Neural progenitor cell (in vitro differentiated cells): ENCODE results near the gene GALNT18. TPM values are rescaled to one million over a fixed set of nuclear protein-coding genes. Genes with fewer than 3 reads are reported as not detected.

Experiments used
- DNase-seq: peaks from one replicate; pipeline ENCODE4 v3.0.0-alpha.2; 2016; ENCODE audit warnings: low spot score
- H2AFZ ChIP-seq: fragments of 200-600 bp; sonication (generic); replicated peaks from 2 replicates; pipeline ENCODE4 v1.6.1; 2016; ENCODE audit warnings: antibody characterized with exemption
- H3F3A ChIP-seq: fragments of 200-600 bp; sonication (generic); 2 replicates; pipeline ENCODE4 v1.6.1; 2016; ENCODE audit warnings: antibody characterized with exemption, low read depth
- H3K27ac ChIP-seq: fragments of 200-600 bp; sonication (generic); 2 replicates; pipeline ENCODE4 v1.5.1; 2016; ENCODE audit warnings: mild to moderate bottlenecking
- H3K27me3 ChIP-seq: fragments of 200-600 bp; sonication (generic); 2 replicates; pipeline ENCODE4 v1.6.1; 2016; ENCODE audit warnings: mild to moderate bottlenecking, moderate library complexity
- H3K36me3 ChIP-seq: fragments of 200-600 bp; sonication (generic); 2 replicates; pipeline ENCODE4 v1.5.1; 2016
- H3K4me1 ChIP-seq: fragments of 200-600 bp; sonication (generic); 2 replicates; pipeline ENCODE4 v1.6.1; 2016; ENCODE audit warnings: mixed run types
- H3K4me2 ChIP-seq: fragments of 200-600 bp; sonication (generic); 2 replicates; pipeline ENCODE4 v1.6.1; 2016
- H3K4me3 ChIP-seq: fragments of 200-600 bp; sonication (generic); 2 replicates; pipeline ENCODE4 v1.5.1; 2016
- H3K79me2 ChIP-seq: fragments of 200-600 bp; sonication (generic); 2 replicates; pipeline ENCODE4 v1.6.1; 2016; ENCODE audit warnings: low read depth
- H3K9ac ChIP-seq: fragments of 200-600 bp; sonication (generic); 2 replicates; pipeline ENCODE4 v1.6.1; 2016
- H3K9me3 ChIP-seq: fragments of 200-600 bp; sonication (generic); 2 replicates; pipeline ENCODE4 v1.5.1; 2016; ENCODE audit warnings: low read depth
- H4K20me1 ChIP-seq: fragments of 200-600 bp; sonication (generic); 2 replicates; pipeline ENCODE4 v1.6.1; 2016; ENCODE audit warnings: low read depth
- H3K27ac Mint-ChIP-seq: 3 replicates; pipeline ENCODE4 v1.8.0; 2021; ENCODE audit warnings: mixed read lengths
- H3K27me3 Mint-ChIP-seq: 2 replicates; pipeline ENCODE4 v1.8.0; 2022; ENCODE audit warnings: low read depth, mild to moderate bottlenecking, inconsistent platforms, moderate library complexity, mixed read lengths; ENCODE audit not compliant: insufficient read depth
- H3K36me3 Mint-ChIP-seq: 3 replicates; pipeline ENCODE4 v1.8.0; 2021; ENCODE audit warnings: mixed read lengths
- H3K4me1 Mint-ChIP-seq: 3 replicates; pipeline ENCODE4 v1.8.0; 2021; ENCODE audit warnings: mixed read lengths
- H3K4me3 Mint-ChIP-seq: 3 replicates; pipeline ENCODE4 v1.8.0; 2021; ENCODE audit warnings: mild to moderate bottlenecking, moderate library complexity, mixed read lengths
- H3K9me3 Mint-ChIP-seq: 3 replicates; pipeline ENCODE4 v1.8.0; 2020; ENCODE audit warnings: mixed read lengths
- EZH2 ChIP-seq: fragments of 200-600 bp; sonication (generic); IDR thresholded peaks from 2 replicates; pipeline ENCODE4 v1.6.1; 2017; ENCODE audit warnings: antibody characterized with exemption, mild to moderate bottlenecking, moderate library complexity
- EZH2phosphoT487 ChIP-seq: fragments of 200-600 bp; sonication (generic); IDR thresholded peaks from 2 replicates; pipeline ENCODE4 v1.6.1; 2017; ENCODE audit warnings: antibody characterized with exemption
- total RNA-seq: library from RNA; depleted of rRNA; stranded (reverse); fragments of >200 nt; gene quantifications from 2 replicates; pipeline ENCODE4 v1.2.3, GENCODE V29; 2015; ENCODE audit warnings: low replicate concordance
- TF ChIP-seq, protein P1 (sequence below): fragments of 200-600 bp; sonication (generic); IDR thresholded peaks from 2 replicates; pipeline ENCODE4 v1.5.1; 2017; ENCODE audit warnings: antibody characterized with exemption, mild to moderate bottlenecking

The GALNT18 gene
- total RNA-seq, 1 donor from 2014 or later = 2.4 TPM

DNA sequence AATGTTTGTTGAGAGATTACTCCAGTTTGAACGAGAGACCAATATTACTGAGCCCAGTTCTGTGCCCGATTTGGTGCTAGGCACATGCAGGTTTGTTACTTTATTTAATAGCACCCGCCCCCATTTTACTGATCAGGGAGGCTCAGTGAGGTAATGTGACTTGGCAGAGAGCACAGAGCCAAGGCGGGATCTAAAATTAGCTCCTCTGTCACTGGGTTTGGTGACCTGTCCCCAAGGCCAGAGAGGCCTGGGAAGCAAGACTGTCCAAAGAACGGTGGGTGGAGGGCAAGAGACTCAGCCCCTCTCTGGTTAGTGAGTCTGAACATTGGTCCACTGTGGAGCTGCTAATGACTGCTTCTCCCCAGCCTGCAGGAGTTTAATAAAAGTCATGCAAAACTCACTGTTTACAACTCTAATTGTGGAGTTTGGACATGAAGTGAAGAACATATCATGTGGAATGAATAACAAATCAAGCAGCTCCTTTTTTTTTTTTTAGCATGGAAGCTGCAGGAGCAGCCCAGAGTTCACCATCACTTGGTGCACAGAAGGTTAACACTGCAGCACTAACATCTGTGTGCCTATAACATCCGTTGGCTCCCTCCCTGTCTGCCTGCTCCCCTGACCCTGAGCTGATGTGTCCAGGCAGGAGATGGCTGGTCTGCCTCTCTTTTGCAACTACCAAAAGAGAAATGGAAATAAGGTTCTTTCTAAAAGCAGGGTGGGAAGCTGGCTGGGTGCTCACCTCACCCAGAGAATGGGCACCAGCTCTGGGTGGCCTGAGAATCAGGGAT lies 307.7 kb downstream of the GALNT18 start:
- peaks cover 4% of the 10 kb centered on the region for H3K27me3 Mint-ChIP-seq
- H3K4me2 ChIP-seq = no peak overlapping the region
- no peaks in the 10 kb centered on the region for H3K27me3 ChIP-seq
- no peak overlapping the region for H3K4me3 ChIP-seq
- H3K79me2 ChIP-seq = no peaks in the 10 kb centered on the region
- no peak for DNase-seq
- no peak overlapping the region for H3K27ac ChIP-seq
- no peak overlapping the region for H3K9ac ChIP-seq
- no peaks in the 10 kb centered on the region for H3K9me3 ChIP-seq
- no peak overlapping the region for H2AFZ ChIP-seq
- H3F3A ChIP-seq = no peaks in the 10 kb centered on the region
- H4K20me1 ChIP-seq = no peaks in the 10 kb centered on the region
- no peak overlapping the region for H3K27ac Mint-ChIP-seq
- H3K9me3 Mint-ChIP-seq = no peaks in the 10 kb centered on the region
- no peak for TF ChIP-seq EZH2
- no peak for TF ChIP-seq EZH2phosphoT487
- TF ChIP-seq, protein P1, sequence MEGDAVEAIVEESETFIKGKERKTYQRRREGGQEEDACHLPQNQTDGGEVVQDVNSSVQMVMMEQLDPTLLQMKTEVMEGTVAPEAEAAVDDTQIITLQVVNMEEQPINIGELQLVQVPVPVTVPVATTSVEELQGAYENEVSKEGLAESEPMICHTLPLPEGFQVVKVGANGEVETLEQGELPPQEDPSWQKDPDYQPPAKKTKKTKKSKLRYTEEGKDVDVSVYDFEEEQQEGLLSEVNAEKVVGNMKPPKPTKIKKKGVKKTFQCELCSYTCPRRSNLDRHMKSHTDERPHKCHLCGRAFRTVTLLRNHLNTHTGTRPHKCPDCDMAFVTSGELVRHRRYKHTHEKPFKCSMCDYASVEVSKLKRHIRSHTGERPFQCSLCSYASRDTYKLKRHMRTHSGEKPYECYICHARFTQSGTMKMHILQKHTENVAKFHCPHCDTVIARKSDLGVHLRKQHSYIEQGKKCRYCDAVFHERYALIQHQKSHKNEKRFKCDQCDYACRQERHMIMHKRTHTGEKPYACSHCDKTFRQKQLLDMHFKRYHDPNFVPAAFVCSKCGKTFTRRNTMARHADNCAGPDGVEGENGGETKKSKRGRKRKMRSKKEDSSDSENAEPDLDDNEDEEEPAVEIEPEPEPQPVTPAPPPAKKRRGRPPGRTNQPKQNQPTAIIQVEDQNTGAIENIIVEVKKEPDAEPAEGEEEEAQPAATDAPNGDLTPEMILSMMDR = no peak
- H3K36me3 ChIP-seq = no peaks in the 10 kb centered on the region
- peaks cover 8% of the 10 kb centered on the region for H3K4me1 Mint-ChIP-seq
- no peaks in the 10 kb centered on the region for H3K4me1 ChIP-seq
- H3K4me3 Mint-ChIP-seq = no peak overlapping the region
- H3K36me3 Mint-ChIP-seq = no peaks in the 10 kb centered on the region

DNA sequence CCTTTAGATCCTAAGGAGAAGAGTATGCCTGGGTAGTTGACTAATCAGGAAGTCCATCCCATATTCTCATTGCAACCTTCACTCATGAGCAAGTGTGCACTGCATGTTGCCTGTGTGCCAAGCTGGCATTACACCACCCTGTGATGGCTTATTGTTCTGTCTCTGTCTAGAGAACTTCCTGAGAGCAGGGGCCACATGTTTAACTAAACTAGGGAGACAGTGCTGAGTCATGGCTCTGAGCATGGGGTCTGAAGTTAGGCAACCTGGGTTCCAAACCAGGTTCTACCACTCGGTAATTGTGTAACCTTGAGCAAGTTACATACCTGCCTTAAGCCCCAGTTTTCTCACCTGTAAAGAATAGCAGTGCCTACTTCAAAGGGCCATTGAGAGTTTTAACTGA lies 308.4 kb downstream of the GALNT18 start:
- Histone ChIP-seq H3K36me3 (no peaks in the 10 kb centered on the region), H2AFZ (no peak overlapping the region), H3K27me3 (no peaks in the 10 kb centered on the region), H3K4me3 (no peak overlapping the region), H3F3A (no peaks in the 10 kb centered on the region), H3K4me2 (no peak overlapping the region), H3K27ac (no peak overlapping the region), H3K79me2 (no peaks in the 10 kb centered on the region), H3K9ac (no peak overlapping the region), H3K4me1 (no peaks in the 10 kb centered on the region), H3K9me3 (no peaks in the 10 kb centered on the region), H4K20me1 (no peaks in the 10 kb centered on the region)
- Mint-ChIP-seq H3K36me3 (no peaks in the 10 kb centered on the region), H3K9me3 (no peaks in the 10 kb centered on the region), H3K4me3 (no peak overlapping the region), H3K4me1 (peaks cover 8% of the 10 kb centered on the region), H3K27me3 (peaks cover 4% of the 10 kb centered on the region), H3K27ac (no peak overlapping the region)
- no peak for DNase-seq
- no peak for TF ChIP-seq EZH2

DNA sequence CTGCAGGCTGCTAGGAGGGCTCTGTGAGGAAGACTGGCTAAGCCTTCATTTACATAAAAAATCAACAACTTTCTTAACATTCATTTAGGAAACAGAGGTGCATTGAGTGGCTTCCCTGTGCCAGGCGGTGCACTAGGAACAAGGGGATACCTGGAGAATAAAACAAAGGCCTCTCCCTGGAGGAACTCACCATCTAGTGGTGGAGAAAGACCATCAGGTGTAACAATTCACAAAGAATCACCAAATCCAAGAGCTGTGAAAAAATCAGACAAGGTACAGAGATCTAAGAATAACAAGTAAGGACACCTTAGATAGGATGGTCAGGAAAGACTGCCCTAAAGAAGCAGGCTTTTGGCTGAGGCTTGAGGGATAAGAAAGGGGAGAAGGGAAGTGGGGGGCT lies 309.1 kb downstream of the GALNT18 start:
- Mint-ChIP-seq H3K4me1 (peaks cover 8% of the 10 kb centered on the region), H3K27ac (no peak overlapping the region), H3K4me3 (no peak overlapping the region), H3K27me3 (peaks cover 4% of the 10 kb centered on the region), H3K9me3 (no peaks in the 10 kb centered on the region), H3K36me3 (no peaks in the 10 kb centered on the region)
- Histone ChIP-seq H2AFZ (no peak overlapping the region), H3K27ac (no peak overlapping the region), H3F3A (no peaks in the 10 kb centered on the region), H3K4me1 (no peaks in the 10 kb centered on the region), H3K9ac (no peak overlapping the region), H3K4me2 (no peak overlapping the region), H3K4me3 (no peak overlapping the region), H3K27me3 (no peaks in the 10 kb centered on the region), H3K9me3 (no peaks in the 10 kb centered on the region), H3K79me2 (no peaks in the 10 kb centered on the region), H4K20me1 (no peaks in the 10 kb centered on the region), H3K36me3 (no peaks in the 10 kb centered on the region)
- no peak for DNase-seq
- TF ChIP-seq, protein P1 = no peak
- no peak for TF ChIP-seq EZH2
- TF ChIP-seq EZH2phosphoT487 = no peak

DNA sequence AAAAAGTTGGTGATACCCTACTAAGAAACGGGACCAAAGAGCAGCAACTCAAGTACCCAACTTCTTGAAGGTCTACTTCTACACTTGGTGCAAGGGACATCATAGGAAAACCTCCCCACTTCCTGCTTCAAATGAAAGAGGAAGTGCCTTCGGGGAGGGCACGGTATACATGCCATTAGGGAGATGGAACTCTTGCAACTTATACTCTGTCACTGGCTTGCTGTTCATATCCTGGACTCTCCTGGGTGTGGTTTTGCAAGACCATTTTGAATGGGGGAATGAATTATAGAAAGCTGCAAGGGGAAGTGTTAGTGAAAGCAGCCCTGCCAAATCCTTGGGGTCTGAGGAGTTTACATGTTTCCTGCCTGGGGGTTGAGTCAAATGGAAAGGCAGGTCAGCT lies 310.6 kb downstream of the GALNT18 start:
- Histone ChIP-seq H3K9ac (no peak overlapping the region), H3K79me2 (no peaks in the 10 kb centered on the region), H3K27ac (no peak overlapping the region), H3K4me3 (no peak overlapping the region), H4K20me1 (no peaks in the 10 kb centered on the region), H3K4me1 (no peaks in the 10 kb centered on the region), H3F3A (no peaks in the 10 kb centered on the region), H3K9me3 (no peaks in the 10 kb centered on the region), H2AFZ (no peak overlapping the region), H3K36me3 (no peaks in the 10 kb centered on the region), H3K4me2 (no peak overlapping the region), H3K27me3 (no peaks in the 10 kb centered on the region)
- Mint-ChIP-seq H3K4me1 (peaks cover under 1% of the 10 kb centered on the region), H3K9me3 (no peaks in the 10 kb centered on the region), H3K27ac (no peak overlapping the region), H3K4me3 (no peak overlapping the region), H3K27me3 (peaks cover 2% of the 10 kb centered on the region), H3K36me3 (no peaks in the 10 kb centered on the region)
- no peak for DNase-seq
- TF ChIP-seq, protein P1 = no peak
- no peak for TF ChIP-seq EZH2phosphoT487
- no peak for TF ChIP-seq EZH2
